Kidney tubule cell (primary cell): Measurements from ENCODE around the gene FAM216B.

ENCODE experiments used
- DNase-seq: peaks from one replicate; pipeline ENCODE4 v3.0.0-alpha.2; 2018; ENCODE audit warnings: low spot score

Gene FAM216B

GRCh38 chr13:42836930-42837690 lies 55.7 kb downstream of the FAM216B start:
- peak; percentile 71 for DNase-seq
